HG02678 (cell line): ENCODE results near the gene GAREM1.
"Not testable (repeated sequence)": the region's sequence is repeated elsewhere in the genome, so short reads cannot be mapped to it uniquely, and the experiment has no call there.

Source experiments
- ATAC-seq: cut with Tn5 transposase; IDR thresholded peaks from one replicate; pipeline ENCODE4 v1.9.1; 2021; ENCODE audit warnings: mild to moderate bottlenecking, moderate library complexity; ENCODE audit not compliant: unreplicated experiment

GAREM1 gene

DNA sequence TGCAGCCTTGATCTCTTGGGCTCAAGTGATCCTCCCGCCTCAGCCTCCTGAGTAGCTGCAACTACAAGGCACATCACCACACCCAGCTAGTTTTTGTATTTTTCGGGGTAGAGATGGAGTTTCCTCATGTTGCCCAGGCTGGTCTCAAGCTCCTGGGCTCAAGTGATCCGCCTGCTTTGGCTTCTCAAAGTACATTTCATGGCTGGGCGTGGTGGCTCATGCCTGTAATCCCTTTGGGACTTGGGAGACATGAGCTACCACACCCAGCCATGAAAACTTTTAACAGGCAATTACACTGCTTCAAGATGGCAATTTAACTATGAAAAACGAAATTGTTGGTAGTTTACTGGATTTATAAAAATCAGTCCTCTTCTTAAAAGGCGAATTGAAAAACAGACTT lies 211.1 kb downstream of the GAREM1 start:
- ATAC-seq: no peak

- no peak for ATAC-seq
Measured at GRCh38 chr18:32258558-32259204, 212.0 kb downstream of the GAREM1 start.

DNA sequence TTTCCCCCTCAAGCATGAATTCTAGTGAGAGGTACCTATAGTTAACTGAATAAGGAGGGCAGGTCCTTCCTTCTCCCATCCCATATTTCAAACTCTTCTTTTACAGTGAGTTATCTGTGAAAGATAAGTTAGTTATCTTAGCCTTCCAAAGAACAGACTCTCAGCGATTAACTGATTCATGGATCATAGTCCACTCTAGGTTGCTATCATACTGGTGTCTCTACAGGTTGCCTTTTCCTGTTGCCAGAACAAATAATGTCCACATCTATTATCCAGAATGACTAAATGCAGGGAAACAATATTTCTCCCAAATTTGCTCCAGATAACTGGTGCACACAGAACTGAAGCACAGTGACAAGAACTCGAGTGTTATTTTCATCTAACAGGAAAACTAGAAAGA lies 212.5 kb downstream of the GAREM1 start:
- no peak for ATAC-seq

- ATAC-seq: no peak
Measured at GRCh38 chr18:32257084-32257785, 213.4 kb downstream of the GAREM1 start.

- ATAC-seq: no peak
Measured at GRCh38 chr18:32255570-32255969, 215.1 kb downstream of the GAREM1 start.

- no peak for ATAC-seq
Measured at GRCh38 chr18:32252141-32252860, 218.4 kb downstream of the GAREM1 start.

DNA sequence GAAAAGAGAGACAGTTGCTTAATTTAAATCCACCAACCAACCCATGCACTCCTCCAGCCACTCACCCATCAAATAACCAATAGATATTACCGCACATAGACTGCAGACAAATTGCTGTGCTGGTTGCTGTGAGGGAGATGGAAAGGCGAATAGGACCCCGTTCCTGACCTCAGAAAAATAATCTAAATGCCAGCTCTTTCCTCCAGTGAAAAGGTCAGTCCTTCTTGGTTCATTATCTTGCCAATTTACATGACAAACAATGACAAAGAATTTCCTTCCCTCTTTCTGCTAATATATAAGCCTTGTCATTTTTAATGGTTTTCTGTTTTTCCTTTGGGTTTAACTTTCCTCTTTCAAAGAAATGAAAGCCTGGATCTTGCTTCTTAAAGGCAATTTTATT lies 219.2 kb downstream of the GAREM1 start:
- ATAC-seq: no peak

- no peak for ATAC-seq
Measured at GRCh38 chr18:32249147-32249929, 221.3 kb downstream of the GAREM1 start.

DNA sequence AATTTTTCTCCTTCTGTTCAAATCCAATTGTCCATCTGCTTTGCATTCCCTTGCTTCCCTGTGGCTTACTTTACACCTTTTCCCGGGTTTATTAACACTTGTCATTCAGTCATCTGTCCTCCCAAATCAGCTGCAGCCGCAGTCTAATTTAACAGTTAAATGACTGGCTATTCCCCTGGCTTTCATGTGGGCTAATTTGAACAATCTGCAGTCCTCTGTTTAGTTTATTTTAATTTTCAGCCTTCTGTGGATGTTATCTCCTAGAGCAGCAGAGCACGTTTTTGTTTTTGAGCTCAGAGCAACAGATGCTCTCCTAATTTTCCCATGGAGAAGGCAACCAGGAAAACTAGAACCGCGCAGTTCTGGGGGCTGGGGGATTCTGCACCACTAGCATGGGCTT lies 225.8 kb downstream of the GAREM1 start:
- ATAC-seq: no peak

- ATAC-seq: no peak
Measured at GRCh38 chr18:32243358-32243757, 227.3 kb downstream of the GAREM1 start.

DNA sequence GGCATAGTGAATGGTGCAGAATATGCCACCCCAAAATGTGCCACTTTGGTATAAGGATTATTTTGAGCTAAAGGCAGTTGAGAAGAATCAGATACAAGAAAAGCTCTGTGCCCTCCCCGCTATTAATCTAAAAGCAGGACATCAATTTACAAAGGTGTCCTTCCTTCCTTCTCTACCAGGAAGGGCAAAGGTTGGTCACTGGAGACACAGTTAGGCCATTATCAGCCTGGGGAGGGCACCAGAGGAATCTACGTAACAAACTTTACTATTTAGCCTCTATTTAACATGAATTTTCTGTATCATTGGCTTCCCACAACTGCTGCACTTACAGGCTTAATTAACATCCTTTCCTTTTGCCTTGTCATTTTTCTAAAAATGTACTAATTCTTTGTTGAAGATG lies 228.3 kb downstream of the GAREM1 start:
- ATAC-seq: no peak

DNA sequence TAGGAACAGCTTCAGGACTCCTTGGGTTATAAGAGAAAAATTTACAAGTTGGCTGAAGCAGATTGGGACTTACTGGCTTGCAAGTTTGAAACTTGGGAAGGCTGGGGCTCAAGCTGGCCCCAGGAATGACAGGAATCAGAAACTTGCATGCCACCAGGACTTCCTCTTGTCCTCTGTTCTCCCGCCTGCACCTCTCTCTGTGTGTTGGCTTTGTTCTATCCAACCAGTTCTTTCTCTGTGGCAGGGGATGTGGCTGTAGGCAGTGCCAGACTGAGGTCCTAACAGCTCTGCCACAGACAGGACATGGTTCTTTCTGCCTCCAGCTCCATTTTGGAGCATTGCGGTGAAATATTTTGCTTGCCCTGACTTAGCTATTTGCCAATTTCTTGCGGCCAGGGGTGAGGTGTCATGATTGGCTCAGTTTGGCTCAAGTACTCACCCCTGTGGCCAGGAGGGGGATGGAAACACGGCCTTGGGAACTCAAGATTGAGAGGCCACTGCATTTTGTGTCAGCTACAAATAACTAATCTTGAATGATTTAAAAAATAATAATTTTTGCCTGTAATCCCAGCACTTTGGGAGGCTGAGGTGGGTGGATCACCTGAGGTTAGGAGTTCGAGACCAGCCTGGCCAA lies 231.9 kb downstream of the GAREM1 start:
- no peak for ATAC-seq

DNA sequence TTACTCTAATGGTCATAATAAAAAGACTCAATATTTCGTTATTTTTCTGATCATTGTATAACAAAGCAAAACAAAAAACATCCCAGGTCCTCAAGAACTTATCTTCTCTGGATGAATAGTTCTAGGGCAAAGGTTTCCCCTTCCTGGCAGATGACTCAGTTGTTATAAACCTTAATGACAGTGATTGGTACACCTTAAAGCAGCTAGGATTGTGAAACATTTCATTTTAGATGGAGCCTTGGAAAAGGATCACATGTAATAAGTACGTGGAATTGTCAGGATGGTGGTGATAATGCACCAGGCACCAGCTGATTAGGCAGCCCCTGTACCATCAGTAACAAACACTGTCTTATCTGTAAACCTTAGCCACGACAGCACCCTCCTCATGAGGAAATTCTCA lies 233.6 kb downstream of the GAREM1 start:
- ATAC-seq: no peak

DNA sequence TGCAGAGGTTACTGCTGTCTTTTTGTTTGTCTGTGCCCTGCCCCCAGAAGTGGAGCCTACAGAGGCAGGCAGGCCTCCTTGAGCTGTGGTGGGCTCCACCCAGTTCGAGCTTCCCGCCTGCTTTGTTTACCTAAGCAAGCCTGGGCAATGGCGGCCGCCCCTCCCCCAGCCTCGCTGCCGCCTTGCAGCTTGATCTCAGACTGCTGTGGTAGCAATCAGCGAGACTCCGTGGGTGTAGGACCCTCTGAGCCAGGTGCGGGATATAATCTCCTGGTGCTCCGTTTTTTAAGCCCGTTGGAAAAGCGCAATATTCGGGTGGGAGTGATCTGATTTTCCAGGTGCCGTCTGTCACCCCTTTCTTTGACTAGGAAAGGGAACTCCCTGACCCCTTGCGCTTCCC lies 237.3 kb downstream of the GAREM1 start:
- not testable (repeated sequence) for ATAC-seq

DNA sequence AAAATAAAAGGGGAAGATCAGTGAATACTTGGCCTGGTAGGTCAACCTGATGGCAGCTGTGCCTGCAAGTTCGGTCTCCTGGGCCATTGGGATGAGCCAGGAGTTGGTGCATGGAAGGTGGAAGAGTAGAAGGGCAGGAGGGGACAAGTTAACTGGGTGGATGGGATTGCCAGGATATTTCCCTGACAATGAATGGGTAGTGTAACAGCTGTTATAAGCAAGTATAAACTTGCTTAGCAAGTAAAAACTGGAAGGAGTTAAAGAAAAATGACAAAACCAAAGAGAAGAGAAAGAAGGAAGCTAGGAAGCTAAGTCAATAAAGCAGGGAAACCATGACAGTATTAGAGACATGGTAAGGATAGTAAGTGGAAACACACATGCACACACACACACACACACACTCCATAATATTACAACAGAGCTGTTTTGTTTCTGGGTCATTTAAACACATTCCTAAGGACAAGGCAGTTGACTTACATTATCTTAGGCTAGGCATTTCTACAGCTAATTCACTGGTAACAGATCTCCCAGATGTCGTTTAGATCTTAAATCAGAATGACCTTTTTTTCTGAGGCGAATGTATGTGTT lies 251.2 kb downstream of the GAREM1 start:
- ATAC-seq: no peak

DNA sequence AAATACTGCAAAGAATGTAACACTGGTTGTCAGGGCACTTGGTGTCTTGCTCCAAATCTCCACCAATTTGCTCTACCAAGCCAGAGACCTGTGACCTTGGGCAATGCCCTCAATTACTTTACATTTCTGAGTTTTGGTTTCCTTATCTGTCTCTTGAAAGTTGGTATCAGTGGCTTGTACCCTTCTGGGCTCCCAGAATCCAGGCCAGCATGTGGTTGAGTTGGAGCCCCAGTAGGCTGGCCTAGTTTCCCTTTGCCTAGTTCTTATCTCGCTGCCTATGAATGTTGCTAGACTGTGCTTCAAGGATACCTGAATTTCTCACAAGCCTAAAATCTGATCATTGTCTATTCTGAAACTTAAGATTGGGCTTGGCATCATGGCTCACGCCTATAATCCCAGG lies 254.3 kb downstream of the GAREM1 start:
- no peak for ATAC-seq

GRCh38 chr18:32213693-32214092 lies 257.0 kb downstream of the GAREM1 start:
- ATAC-seq: no peak
